ENCODE measurements around the gene ASCC3.

ASCC3 gene

GRCh38 chr6:100459592-100460184, 421.4 kb downstream of the ASCC3 start:
- DNase-seq (ENCODE audit: low read depth, low spot score): no peak
- H3K4me3 ChIP-seq (ENCODE audit: low read depth, low read length): no peak overlapping the region
- TF ChIP-seq, protein P1, sequence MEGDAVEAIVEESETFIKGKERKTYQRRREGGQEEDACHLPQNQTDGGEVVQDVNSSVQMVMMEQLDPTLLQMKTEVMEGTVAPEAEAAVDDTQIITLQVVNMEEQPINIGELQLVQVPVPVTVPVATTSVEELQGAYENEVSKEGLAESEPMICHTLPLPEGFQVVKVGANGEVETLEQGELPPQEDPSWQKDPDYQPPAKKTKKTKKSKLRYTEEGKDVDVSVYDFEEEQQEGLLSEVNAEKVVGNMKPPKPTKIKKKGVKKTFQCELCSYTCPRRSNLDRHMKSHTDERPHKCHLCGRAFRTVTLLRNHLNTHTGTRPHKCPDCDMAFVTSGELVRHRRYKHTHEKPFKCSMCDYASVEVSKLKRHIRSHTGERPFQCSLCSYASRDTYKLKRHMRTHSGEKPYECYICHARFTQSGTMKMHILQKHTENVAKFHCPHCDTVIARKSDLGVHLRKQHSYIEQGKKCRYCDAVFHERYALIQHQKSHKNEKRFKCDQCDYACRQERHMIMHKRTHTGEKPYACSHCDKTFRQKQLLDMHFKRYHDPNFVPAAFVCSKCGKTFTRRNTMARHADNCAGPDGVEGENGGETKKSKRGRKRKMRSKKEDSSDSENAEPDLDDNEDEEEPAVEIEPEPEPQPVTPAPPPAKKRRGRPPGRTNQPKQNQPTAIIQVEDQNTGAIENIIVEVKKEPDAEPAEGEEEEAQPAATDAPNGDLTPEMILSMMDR (IDR thresholded peaks at IDR 0.05; ENCODE audit: low read depth, low read length): no peak
- in situ Hi-C loops (cut with HindIII; ENCODE audit: low sequenced_read_pairs): loop anchor here (25.0 kb wide), 1 partner anchor 347 kb away; no protein-coding TSS in a partner anchor

DNA sequence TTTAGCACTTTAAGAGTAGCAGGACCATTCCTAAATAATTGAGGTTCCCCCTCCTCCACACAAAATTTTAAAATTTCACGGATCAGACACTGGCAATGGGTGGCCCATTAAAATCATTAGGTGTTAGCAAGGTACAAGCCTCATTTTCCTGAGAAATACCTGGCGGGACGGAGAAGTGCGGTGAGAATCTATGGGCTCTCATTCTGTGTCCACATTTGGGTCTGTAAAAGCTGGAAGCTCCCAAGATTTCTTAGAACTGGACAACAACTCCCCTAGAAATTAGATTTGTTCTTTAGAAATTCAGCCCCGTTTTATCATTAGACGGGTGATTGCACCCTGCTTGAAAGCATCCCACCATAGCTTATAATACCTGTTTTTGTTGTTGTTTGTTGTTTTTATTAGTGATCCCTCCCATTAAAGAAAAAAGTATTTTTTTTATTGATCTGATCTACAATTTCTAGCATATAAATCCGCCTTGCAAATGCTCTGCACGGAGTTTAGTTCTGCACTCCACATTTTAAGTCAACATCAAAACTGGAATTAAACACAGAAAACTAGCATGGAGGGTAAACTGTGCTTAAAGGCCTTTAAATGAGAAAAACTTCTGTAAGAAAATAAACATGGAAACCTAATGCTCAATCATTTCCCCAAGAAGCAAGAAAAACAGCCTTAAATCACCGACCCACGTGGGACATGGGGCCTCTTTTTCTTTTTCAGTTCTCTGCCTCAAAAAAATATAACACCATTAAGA, 422.1 kb downstream of the ASCC3 start:
- in situ Hi-C loops (cut with HindIII; ENCODE audit: low sequenced_read_pairs): loop anchor here (25.0 kb wide), 1 partner anchor 347 kb away; no protein-coding TSS in a partner anchor
- TF ChIP-seq, protein P1 (IDR thresholded peaks at IDR 0.05; ENCODE audit: low read depth, low read length): no peak

More for the DNA sequence above, 422.1 kb downstream of the ASCC3 start:
- no peak for DNase-seq (ENCODE audit: low read depth, low spot score)
- H3K4me3 ChIP-seq (ENCODE audit: low read depth, low read length): no peak overlapping the region
